ENCODE measurements around the gene TNFRSF12A. TPM values are rescaled to one million over a fixed set of nuclear protein-coding genes. Genes with fewer than 3 reads are reported as not detected.

The TNFRSF12A gene
- total and polyA plus RNA-seq, 10 of the 15 experiments (the other 5 are each of a cell fraction or from before 2014, with no cell fraction given), result 0.35 to 1.7 (median 1.2) TPM; not detected in 2

GRCh38 chr16:2977440-2977839 lies 42.7 kb upstream of the TNFRSF12A start:
- RAD21 ChIA-PET (ENCODE audit: unreplicated experiment), result interaction anchor here (0.5 to 0.7 kb wide), 2 partner anchors 13 to 54 kb away, joined by 3 read pairs; partner anchors contain the start of gene KREMEN2
- Histone ChIP-seq H3K4me2 (ENCODE audit: control insufficient read depth, insufficient read depth) (no peak overlapping the region), H3K27ac (ENCODE audit: control insufficient read depth, insufficient read depth) (no peak overlapping the region), H3K4me3 (no peak overlapping the region), H4K20me1 (ENCODE audit: control insufficient read depth, insufficient read depth) (no peaks in the 10 kb centered on the region), H3K79me2 (ENCODE audit: control insufficient read depth, insufficient read depth, low read length) (peaks cover 11% of the 10 kb centered on the region), H3K9ac (ENCODE audit: control insufficient read depth, insufficient read depth, low read length) (no peak overlapping the region), H3K9me3 (replicated peaks; ENCODE audit: control insufficient read depth, insufficient read depth, low read length) (no peaks in the 10 kb centered on the region), H3K27me3 (replicated peaks in 1 of 2; ENCODE audit: control insufficient read depth in 2 of 2, insufficient read depth in 2 of 2, low read length in 1 of 2) (no peaks in the 10 kb centered on the region), H2AFZ (ENCODE audit: control insufficient read depth, low read depth, low read length) (no peak overlapping the region), H3K36me3 (ENCODE audit: control insufficient read depth in 2 of 2, insufficient read depth in 2 of 2, low read length in 1 of 2) (peaks cover 2 to 13% of the 10 kb centered on the region in 2 experiments; a peak in 3 of 4 replicates), H3K4me1 (ENCODE audit: control insufficient read depth, insufficient read depth, low read length) (peaks cover 7% of the 10 kb centered on the region)
- POLR2A ChIA-PET, result interaction anchor here (1.3 kb wide), 1 partner anchor 12 kb away, joined by 3 read pairs; no protein-coding TSS in a partner anchor
- in situ Hi-C loops (cut with MboI) (no loop called here), intact Hi-C loops (cut with micrococcal nuclease; ENCODE audit: unreplicated experiment) (no loop called here)
- ATAC-seq (no peak), FAIRE-seq (no peak), DNase-seq (ENCODE audit: low read depth, low spot score) (no peak)
- 84% methylated on average over 6 of the region's 6 CpGs for WGBS (ENCODE audit: insufficient coverage, insufficient replicate concordance, low lambda C conversion rate, missing lambda C conversion rate)
- SMC1A ChIA-PET (ENCODE audit: uncharacterized antibody, unreplicated experiment), result interaction anchor here (1.3 to 1.8 kb wide), 2 partner anchors 12 to 14 kb away, joined by 3 to 4 read pairs; no protein-coding TSS in a partner anchor
- CTCF ChIA-PET, result interaction anchor here (1.3 to 1.8 kb wide), 3 partner anchors 50 to 54 kb away, joined by 3 to 7 read pairs (median 6); no protein-coding TSS in a partner anchor
- no peak for TF ChIP-seq SP1 (IDR thresholded peaks at IDR 0.05; ENCODE audit: low read depth, low read length)
- TF ChIP-seq PKNOX1 (IDR thresholded peaks at IDR 0.05), result no peak
- BruUV-seq (replicated peaks), result no TSS peak

- peaks cover 7% of the 10 kb centered on the region for H3K4me1 ChIP-seq (ENCODE audit: control insufficient read depth, insufficient read depth, low read length)
- peak overlapping the region; percentile 93 for H3K9ac ChIP-seq (ENCODE audit: control insufficient read depth, insufficient read depth, low read length)
- TF ChIP-seq PKNOX1 (IDR thresholded peaks at IDR 0.05) (peak; percentile 73), RUNX3 (IDR thresholded peaks at IDR 0.05; ENCODE audit: low read length) (no peak), PBX3 (IDR thresholded peaks at IDR 0.05; ENCODE audit: insufficient replicate concordance, low read depth, low read length) (peak; percentile 60), CHD1 (IDR thresholded peaks at IDR 0.05; ENCODE audit: low read depth, low read length) (no peak)
- H3K27ac ChIP-seq (ENCODE audit: control insufficient read depth, insufficient read depth), result peak overlapping the region; percentile 88
- TSS peak; percentile 64 for BruUV-seq (replicated peaks)
- H3K79me2 ChIP-seq (ENCODE audit: control insufficient read depth, insufficient read depth, low read length), result peaks cover 11% of the 10 kb centered on the region
- under 1% methylated on average over 29 of the region's 43 CpGs for WGBS (ENCODE audit: insufficient coverage, insufficient replicate concordance, low lambda C conversion rate, missing lambda C conversion rate)
- in situ Hi-C loops (cut with MboI), result no loop called here
- CTCF ChIA-PET, result interaction anchor here (0.5 to 1.9 kb wide), 6 partner anchors 10 to 129 kb away, joined by 3 to 7 read pairs (median 5); partner anchors contain the start of gene KREMEN2
- intact Hi-C loops (cut with micrococcal nuclease; ENCODE audit: unreplicated experiment), result loop anchor here (5.0 kb wide), 2 partner anchors 52 to 72 kb away; no protein-coding TSS in a partner anchor
- no peaks in the 10 kb centered on the region for H3K27me3 ChIP-seq (replicated peaks in 1 of 2; ENCODE audit: control insufficient read depth in 2 of 2, insufficient read depth in 2 of 2, low read length in 1 of 2)
- H3K4me3 ChIP-seq, result peak overlapping the region; percentile 74
- peak overlapping the region; percentile 88 for H3K4me2 ChIP-seq (ENCODE audit: control insufficient read depth, insufficient read depth)
- FAIRE-seq (no peak), DNase-seq (ENCODE audit: low read depth, low spot score) (no peak), ATAC-seq (peak; percentile 31)
- H3K9me3 ChIP-seq (replicated peaks; ENCODE audit: control insufficient read depth, insufficient read depth, low read length), result no peaks in the 10 kb centered on the region
- RAD21 ChIA-PET (ENCODE audit: unreplicated experiment), result interaction anchor here (1.0 to 2.4 kb wide), 2 partner anchors 10 to 24 kb away, joined by 4 to 6 read pairs; partner anchors contain the start of gene PAQR4
- SMC1A ChIA-PET (ENCODE audit: uncharacterized antibody, unreplicated experiment), result no interaction called here
- peaks cover 0 to 11% of the 10 kb centered on the region in 2 experiments; a peak in 3 of 4 replicates for H3K36me3 ChIP-seq (ENCODE audit: control insufficient read depth in 2 of 2, insufficient read depth in 2 of 2, low read length in 1 of 2)
- H2AFZ ChIP-seq (ENCODE audit: control insufficient read depth, low read depth, low read length), result peak overlapping the region; percentile 44
- POLR2A ChIA-PET, result interaction anchor here (0.6 to 2.9 kb wide), 4 partner anchors 10 to 69 kb away, joined by 3 to 18 read pairs (median 4); partner anchors contain the start of genes FLYWCH1 and PAQR4
- H4K20me1 ChIP-seq (ENCODE audit: control insufficient read depth, insufficient read depth), result no peaks in the 10 kb centered on the region
Measured at GRCh38 chr16:2979669-2980226, 40.4 kb upstream of the TNFRSF12A start.
